ENCODE measurements around the gene TNS3.

TNS3 gene

GRCh38 chr7:47405286-47405904 lies 176.5 kb downstream of the TNS3 start:
- no peaks in the 10 kb centered on the region for H3K9me3 ChIP-seq (replicated peaks; ENCODE audit: insufficient read depth, low read length)
- H4K20me1 ChIP-seq (ENCODE audit: insufficient read depth, low read length) = peaks cover 14% of the 10 kb centered on the region
- no peaks in the 10 kb centered on the region for H3K9me2 ChIP-seq (replicated peaks; ENCODE audit: insufficient read depth, low read length)
- DNase-seq = no peak
- H3K9ac ChIP-seq (ENCODE audit: low read length) = no peak overlapping the region
- H3K27ac ChIP-seq (ENCODE audit: low read length) = no peak overlapping the region
- no peaks in the 10 kb centered on the region for H3K4me1 ChIP-seq (ENCODE audit: low read length)
- H2AFZ ChIP-seq (ENCODE audit: low read length) = no peak overlapping the region
- H3K79me2 ChIP-seq (ENCODE audit: low read length) = peaks cover 85% of the 10 kb centered on the region
- H3K36me3 ChIP-seq (replicated peaks; ENCODE audit: insufficient read depth, low read length) = peaks cover 32% of the 10 kb centered on the region; the same call in 1 of the 2 replicates
- TF ChIP-seq EZH2 (optimal IDR thresholded peaks at IDR 0.05; ENCODE audit: low read depth, low read length) (no peak), CTCF (IDR thresholded peaks at IDR 0.05; ENCODE audit: low read length) (no peak), EZH2phosphoT487 (IDR thresholded peaks at IDR 0.05; ENCODE audit: low read length) (no peak)
- 0 out of 2 replicates have a peak, but pooled peaks cover 6% of the 10 kb centered on the region for H3F3A ChIP-seq (ENCODE audit: insufficient read depth, low read length)
- H3K27me3 ChIP-seq (replicated peaks; ENCODE audit: insufficient read depth, low read length) = no peaks in the 10 kb centered on the region
- H3K4me2 ChIP-seq (ENCODE audit: low read depth, low read length) = no peak overlapping the region
- no peak overlapping the region for H3K4me3 ChIP-seq (ENCODE audit: low read length)

GRCh38 chr7:47404010-47404409 lies 177.9 kb downstream of the TNS3 start:
- Histone ChIP-seq H3K4me1 (ENCODE audit: low read length) (no peaks in the 10 kb centered on the region), H3K79me2 (ENCODE audit: low read length) (peaks cover 89% of the 10 kb centered on the region), H2AFZ (ENCODE audit: low read length) (no peak overlapping the region), H3K4me2 (ENCODE audit: low read depth, low read length) (no peak overlapping the region), H3K9ac (ENCODE audit: low read length) (no peak overlapping the region), H3K27me3 (replicated peaks; ENCODE audit: insufficient read depth, low read length) (no peaks in the 10 kb centered on the region), H3K27ac (ENCODE audit: low read length) (no peak overlapping the region), H4K20me1 (ENCODE audit: insufficient read depth, low read length) (peaks cover 14% of the 10 kb centered on the region), H3F3A (ENCODE audit: insufficient read depth, low read length) (0 out of 2 replicates have a peak, but pooled peaks cover 6% of the 10 kb centered on the region), H3K9me2 (replicated peaks; ENCODE audit: insufficient read depth, low read length) (no peaks in the 10 kb centered on the region), H3K36me3 (replicated peaks; ENCODE audit: insufficient read depth, low read length) (peaks cover 32% of the 10 kb centered on the region), H3K4me3 (ENCODE audit: low read length) (no peak overlapping the region), H3K9me3 (replicated peaks; ENCODE audit: insufficient read depth, low read length) (no peaks in the 10 kb centered on the region)
- TF ChIP-seq EZH2 (optimal IDR thresholded peaks at IDR 0.05; ENCODE audit: low read depth, low read length) (no peak), CTCF (IDR thresholded peaks at IDR 0.05; ENCODE audit: low read length) (no peak), EZH2phosphoT487 (IDR thresholded peaks at IDR 0.05; ENCODE audit: low read length) (no peak)
- DNase-seq = no peak

DNA sequence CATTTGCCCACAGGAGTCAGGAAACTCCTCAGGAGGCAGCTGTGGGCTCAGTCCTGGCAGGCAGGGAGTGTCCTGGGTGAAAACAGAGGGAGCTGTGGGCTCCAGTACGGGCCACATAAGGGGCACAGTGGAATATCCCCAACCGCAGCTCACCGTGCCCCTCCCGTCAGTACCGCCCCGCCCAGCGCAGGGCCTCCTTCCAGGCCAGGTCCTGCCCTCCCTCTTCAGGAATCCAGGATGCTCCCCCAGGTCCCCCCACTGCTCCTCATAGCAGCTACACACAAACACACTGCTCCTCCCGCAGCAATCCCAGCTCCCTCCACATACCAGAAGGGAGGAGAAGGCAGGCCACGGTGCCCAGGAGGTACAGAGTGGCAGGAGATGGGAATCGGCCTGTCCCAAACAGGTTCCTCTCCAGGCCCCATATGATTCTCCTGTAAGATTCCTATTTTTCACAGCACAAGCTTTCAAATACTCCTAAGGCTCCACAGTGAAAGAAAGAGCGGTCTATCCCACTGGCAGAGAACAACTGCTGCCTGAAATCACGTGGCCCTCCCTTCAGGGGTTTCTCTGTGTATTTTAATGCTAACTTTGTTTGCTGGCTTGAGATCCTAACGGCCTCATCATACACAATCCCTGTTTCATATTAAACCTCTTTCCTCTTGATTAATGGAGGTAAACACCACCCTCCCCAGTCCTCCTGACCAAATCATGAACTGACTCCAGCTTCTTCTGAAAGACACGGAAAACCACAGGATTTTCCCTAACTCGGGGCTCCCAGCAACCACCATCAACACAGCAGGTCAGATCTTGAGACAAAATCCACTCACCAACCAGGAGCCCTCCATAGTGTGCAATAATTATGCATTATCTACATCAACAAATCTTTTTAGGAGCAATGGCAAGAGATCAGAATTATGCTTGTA lies 178.7 kb downstream of the TNS3 start:
- no peaks in the 10 kb centered on the region for H3K9me3 ChIP-seq (replicated peaks; ENCODE audit: insufficient read depth, low read length)
- no peak overlapping the region for H3K4me3 ChIP-seq (ENCODE audit: low read length)
- H3K27ac ChIP-seq (ENCODE audit: low read length) = no peak overlapping the region
- no peak overlapping the region for H2AFZ ChIP-seq (ENCODE audit: low read length)
- no peak overlapping the region for H3K4me2 ChIP-seq (ENCODE audit: low read depth, low read length)
- no peak for TF ChIP-seq EZH2 (optimal IDR thresholded peaks at IDR 0.05; ENCODE audit: low read depth, low read length)
- no peak for TF ChIP-seq CTCF (IDR thresholded peaks at IDR 0.05; ENCODE audit: low read length)
- no peak for TF ChIP-seq EZH2phosphoT487 (IDR thresholded peaks at IDR 0.05; ENCODE audit: low read length)
- no peaks in the 10 kb centered on the region for H3K4me1 ChIP-seq (ENCODE audit: low read length)
- peaks cover 32% of the 10 kb centered on the region for H3K36me3 ChIP-seq (replicated peaks; ENCODE audit: insufficient read depth, low read length)
- H3K79me2 ChIP-seq (ENCODE audit: low read length) = peaks cover 91% of the 10 kb centered on the region
- no peak for DNase-seq
- no peaks in the 10 kb centered on the region for H3K9me2 ChIP-seq (replicated peaks; ENCODE audit: insufficient read depth, low read length)
- H3F3A ChIP-seq (ENCODE audit: insufficient read depth, low read length) = 0 out of 2 replicates have a peak, but pooled peaks cover 6% of the 10 kb centered on the region
- peaks cover 14% of the 10 kb centered on the region for H4K20me1 ChIP-seq (ENCODE audit: insufficient read depth, low read length)
- H3K9ac ChIP-seq (ENCODE audit: low read length) = no peak overlapping the region
- no peaks in the 10 kb centered on the region for H3K27me3 ChIP-seq (replicated peaks; ENCODE audit: insufficient read depth, low read length)
